Measurements from ENCODE around the gene ZNF518B.
"Not testable (repeated sequence)": the region's sequence is repeated elsewhere in the genome, so short reads cannot be mapped to it uniquely, and the experiment has no call there.

Gene ZNF518B

GRCh38 chr4:10454121-10454520 lies 3.1 kb downstream of the ZNF518B start:
- TF ChIP-seq, protein P1, sequence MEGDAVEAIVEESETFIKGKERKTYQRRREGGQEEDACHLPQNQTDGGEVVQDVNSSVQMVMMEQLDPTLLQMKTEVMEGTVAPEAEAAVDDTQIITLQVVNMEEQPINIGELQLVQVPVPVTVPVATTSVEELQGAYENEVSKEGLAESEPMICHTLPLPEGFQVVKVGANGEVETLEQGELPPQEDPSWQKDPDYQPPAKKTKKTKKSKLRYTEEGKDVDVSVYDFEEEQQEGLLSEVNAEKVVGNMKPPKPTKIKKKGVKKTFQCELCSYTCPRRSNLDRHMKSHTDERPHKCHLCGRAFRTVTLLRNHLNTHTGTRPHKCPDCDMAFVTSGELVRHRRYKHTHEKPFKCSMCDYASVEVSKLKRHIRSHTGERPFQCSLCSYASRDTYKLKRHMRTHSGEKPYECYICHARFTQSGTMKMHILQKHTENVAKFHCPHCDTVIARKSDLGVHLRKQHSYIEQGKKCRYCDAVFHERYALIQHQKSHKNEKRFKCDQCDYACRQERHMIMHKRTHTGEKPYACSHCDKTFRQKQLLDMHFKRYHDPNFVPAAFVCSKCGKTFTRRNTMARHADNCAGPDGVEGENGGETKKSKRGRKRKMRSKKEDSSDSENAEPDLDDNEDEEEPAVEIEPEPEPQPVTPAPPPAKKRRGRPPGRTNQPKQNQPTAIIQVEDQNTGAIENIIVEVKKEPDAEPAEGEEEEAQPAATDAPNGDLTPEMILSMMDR (IDR thresholded peaks at IDR 0.05; ENCODE audit: low read depth, low read length, missing control alignments): no peak
- in situ Hi-C loops (cut with HindIII; ENCODE audit: low sequenced_read_pairs): no loop called here
- no peak overlapping the region for H3K4me3 ChIP-seq (ENCODE audit: low read depth, low read length)
- DNase-seq (ENCODE audit: low read depth): no peak

DNA sequence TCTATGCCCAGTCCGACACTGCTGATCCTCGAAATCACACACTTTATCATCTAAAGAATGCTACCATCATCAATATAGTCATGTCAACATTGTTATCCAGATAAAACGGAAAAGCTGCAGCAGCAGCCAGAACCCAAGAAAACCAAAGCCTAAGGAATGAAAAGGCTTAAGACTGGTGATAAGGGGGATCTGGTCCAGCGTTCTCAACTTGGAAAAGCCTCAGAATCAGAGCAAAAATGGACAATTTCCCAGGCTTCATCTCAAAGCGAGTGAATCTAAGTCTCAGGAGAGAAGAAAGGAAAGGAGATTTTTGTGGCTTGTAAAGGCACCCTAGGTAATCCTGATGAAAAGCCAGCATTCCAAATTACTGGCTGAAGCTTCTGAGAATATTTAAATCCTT lies 8.2 kb downstream of the ZNF518B start:
- in situ Hi-C loops (cut with HindIII; ENCODE audit: low sequenced_read_pairs): no loop called here
- TF ChIP-seq, protein P1 (IDR thresholded peaks at IDR 0.05; ENCODE audit: low read depth, low read length, missing control alignments): no peak
- no peak overlapping the region for H3K4me3 ChIP-seq (ENCODE audit: low read depth, low read length)
- no peak for DNase-seq (ENCODE audit: low read depth)

DNA sequence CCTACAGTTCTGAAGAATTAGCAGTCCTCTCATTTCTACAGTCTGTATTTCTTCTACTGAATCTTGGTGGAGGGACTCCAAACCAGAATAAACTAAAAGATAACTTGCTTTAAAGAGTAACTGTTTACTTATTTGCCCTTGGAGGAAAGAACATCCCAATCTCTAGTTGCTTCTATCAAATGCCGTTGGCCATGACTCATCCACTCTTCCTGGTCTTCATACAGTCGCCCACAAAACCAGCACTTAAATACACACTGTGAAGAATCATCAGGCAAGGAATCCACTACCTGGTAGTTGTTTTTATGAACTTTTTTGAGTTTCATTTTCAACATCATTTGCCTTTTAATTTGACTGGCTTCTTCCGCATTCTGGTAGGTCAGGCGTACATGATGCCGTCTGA lies 14.2 kb downstream of the ZNF518B start:
- in situ Hi-C loops (cut with HindIII; ENCODE audit: low sequenced_read_pairs): no loop called here
- TF ChIP-seq, protein P1 (IDR thresholded peaks at IDR 0.05; ENCODE audit: low read depth, low read length, missing control alignments): no peak
- no peak for DNase-seq (ENCODE audit: low read depth)
- no peak overlapping the region for H3K4me3 ChIP-seq (ENCODE audit: low read depth, low read length)

- TF ChIP-seq, protein P1 (IDR thresholded peaks at IDR 0.05; ENCODE audit: low read depth, low read length, missing control alignments): no peak
- in situ Hi-C loops (cut with HindIII; ENCODE audit: low sequenced_read_pairs): no loop called here
- no peak for DNase-seq (ENCODE audit: low read depth)
- H3K4me3 ChIP-seq (ENCODE audit: low read depth, low read length): no peak overlapping the region
Measured at GRCh38 chr4:10441512-10441911, 15.7 kb downstream of the ZNF518B start.

GRCh38 chr4:10438924-10439323 lies 18.3 kb downstream of the ZNF518B start:
- TF ChIP-seq, protein P1 (IDR thresholded peaks at IDR 0.05; ENCODE audit: low read depth, low read length, missing control alignments): no peak
- H3K4me3 ChIP-seq (ENCODE audit: low read depth, low read length): no peak overlapping the region
- in situ Hi-C loops (cut with HindIII; ENCODE audit: low sequenced_read_pairs): no loop called here
- DNase-seq (ENCODE audit: low read depth): no peak

DNA sequence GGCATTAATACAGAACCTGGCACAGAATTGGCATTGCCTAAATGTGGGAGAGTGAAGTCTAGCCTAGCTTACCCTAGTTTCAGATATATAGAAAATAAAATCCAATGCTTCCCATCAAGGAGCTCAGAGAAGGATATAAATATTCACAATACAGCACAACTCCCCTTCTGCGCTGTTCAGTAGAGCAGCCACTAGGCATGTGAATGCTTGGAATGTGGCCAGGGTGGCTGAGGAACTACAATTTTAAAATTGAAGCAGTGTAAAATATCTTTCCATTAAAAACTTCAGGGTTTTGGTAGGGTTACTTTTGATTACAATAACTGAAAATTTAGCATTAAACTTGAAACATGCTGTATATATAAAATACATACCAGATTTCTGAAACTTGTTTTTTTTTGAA lies 19.5 kb downstream of the ZNF518B start:
- TF ChIP-seq, protein P1 (IDR thresholded peaks at IDR 0.05; ENCODE audit: low read depth, low read length, missing control alignments): no peak
- DNase-seq (ENCODE audit: low read depth): no peak
- in situ Hi-C loops (cut with HindIII; ENCODE audit: low sequenced_read_pairs): no loop called here
- no peak overlapping the region for H3K4me3 ChIP-seq (ENCODE audit: low read depth, low read length)

DNA sequence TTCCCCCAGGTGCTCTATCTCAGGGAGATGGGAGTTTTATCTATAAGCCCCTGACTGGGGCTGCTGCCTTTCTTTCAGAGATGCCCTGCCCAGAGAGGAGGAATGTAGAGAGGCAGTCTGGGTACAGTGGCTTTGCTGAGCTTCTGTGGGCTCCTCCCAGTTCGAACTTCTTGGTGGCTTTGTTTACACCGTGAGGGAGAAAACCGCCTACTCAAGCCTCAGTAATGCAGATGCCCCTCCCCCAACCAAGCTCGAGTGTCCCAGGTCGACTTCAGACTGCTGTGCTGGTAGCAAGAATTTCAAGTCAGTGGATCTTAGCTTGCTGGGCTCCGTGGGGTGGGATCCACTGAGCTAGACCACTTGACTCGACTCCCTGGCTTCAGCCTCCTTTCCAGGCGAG lies 29.5 kb downstream of the ZNF518B start:
- DNase-seq (ENCODE audit: low read depth); H3K4me3 ChIP-seq (ENCODE audit: low read depth, low read length); in situ Hi-C loops (cut with HindIII; ENCODE audit: low sequenced_read_pairs): not testable (repeated sequence)

Measured in astrocyte of the cerebellum (primary cell).